GM12878 (cell line): Measurements from ENCODE around the gene TRIM13. TPM values are rescaled to one million over a fixed set of nuclear protein-coding genes. Genes with fewer than 3 reads are reported as not detected.
A peak's percentile ranks its signal among the peaks of the same experiment; 100 is the strongest.

Experiments
- E2F8 ChIP-seq: fragments of 450-650 bp; IDR thresholded peaks from 2 replicates; pipeline ENCODE4 v1.6.1; 2018; ENCODE audit warnings: mild to moderate bottlenecking, low read depth, moderate library complexity; ENCODE audit not compliant: partially characterized antibody
- EED ChIP-seq: sonication (generic); IDR thresholded peaks from 2 replicates; pipeline ENCODE4 v1.6.1; 2016; ENCODE audit warnings: antibody characterized with exemption, low read depth
- EP300 ChIP-seq, 2 experiments: fragments of 150-350 bp in 1 of 2; IDR thresholded peaks; 2 replicates each; pipeline ENCODE4 v1.6.1; 2011 to 2012; ENCODE audit warnings: low read depth in 2 of 2, low read length in 2 of 2, borderline replicate concordance in 1 of 2, improper control_type of control experiment in 1 of 2, inconsistent platforms in 1 of 2; ENCODE audit not compliant: control insufficient read depth in 1 of 2
- FOXM1 ChIP-seq: IDR thresholded peaks from 2 replicates; pipeline ENCODE4 v1.6.1; 2012; ENCODE audit warnings: low read depth, mild to moderate bottlenecking, inconsistent platforms, low read length, moderate library complexity
- IKZF1 ChIP-seq: fragments of 450-650 bp; conservative IDR thresholded peaks from 2 replicates; pipeline ENCODE4 v1.6.1; 2017; ENCODE audit warnings: antibody characterized with exemption, mild to moderate bottlenecking
- IKZF2 ChIP-seq, 2 experiments: fragments of 450-650 bp; IDR thresholded peaks; 2 replicates each; pipeline ENCODE4 v1.6.1; 2017; ENCODE audit warnings: mild to moderate bottlenecking in 2 of 2, moderate library complexity in 2 of 2
- JUNB ChIP-seq: IDR thresholded peaks from 2 replicates; pipeline ENCODE4 v1.6.1; 2016; ENCODE audit warnings: antibody characterized with exemption, mild to moderate bottlenecking
- KLF5 ChIP-seq: fragments of 450-650 bp; IDR thresholded peaks from 2 replicates; pipeline ENCODE4 v1.6.1; 2014; ENCODE audit warnings: mild to moderate bottlenecking; ENCODE audit not compliant: partially characterized antibody
- NFXL1 ChIP-seq: fragments of 450-650 bp; IDR thresholded peaks from 2 replicates; pipeline ENCODE4 v1.6.1; 2017; ENCODE audit warnings: antibody characterized with exemption, mild to moderate bottlenecking, borderline replicate concordance
- NFYA ChIP-seq: IDR thresholded peaks from 2 replicates; pipeline ENCODE4 v1.6.1; 2011; ENCODE audit warnings: low read depth, mild to moderate bottlenecking, low read length, improper control_type of control experiment, borderline replicate concordance
- NRF1 ChIP-seq: conservative IDR thresholded peaks from 2 replicates; pipeline ENCODE4 v1.6.1; 2011; ENCODE audit warnings: mild to moderate bottlenecking, low read depth, low read length, improper control_type of control experiment
- PML ChIP-seq: IDR thresholded peaks from 2 replicates; pipeline ENCODE4 v1.6.1; 2012; ENCODE audit warnings: low read length, inconsistent platforms
- POLR2A ChIP-seq: IDR thresholded peaks from 2 replicates; pipeline ENCODE4 v1.6.1; 2011; ENCODE audit warnings: low read depth, mild to moderate bottlenecking, low read length
- SREBF2 ChIP-seq: IDR thresholded peaks from 2 replicates; pipeline ENCODE4 v1.6.1; 2012; ENCODE audit warnings: mild to moderate bottlenecking, low read length
- WRNIP1 ChIP-seq: IDR thresholded peaks from 2 replicates; pipeline ENCODE4 v1.6.1; 2011; ENCODE audit warnings: low read depth, low read length, improper control_type of control experiment, borderline replicate concordance
- ZBED1 ChIP-seq: IDR thresholded peaks from 2 replicates; pipeline ENCODE4 v1.6.1; 2016; ENCODE audit warnings: borderline replicate concordance
- ZBTB40 ChIP-seq: fragments of 450-650 bp; IDR thresholded peaks from 2 replicates; pipeline ENCODE4 v1.6.1; 2016; ENCODE audit warnings: mild to moderate bottlenecking, moderate library complexity, borderline replicate concordance
- ZNF217 ChIP-seq: fragments of 450-650 bp; IDR thresholded peaks from 2 replicates; pipeline ENCODE4 v1.6.1; 2017; ENCODE audit warnings: antibody characterized with exemption, mild to moderate bottlenecking
- ZNF687 ChIP-seq: fragments of 450-650 bp; IDR thresholded peaks from 2 replicates; pipeline ENCODE4 v1.6.1; 2017; ENCODE audit warnings: mild to moderate bottlenecking, moderate library complexity
- ZZZ3 ChIP-seq: IDR thresholded peaks from 2 replicates; pipeline ENCODE4 v1.6.1; 2011; ENCODE audit warnings: low read depth; ENCODE audit not compliant: control insufficient read depth, insufficient read length
- polyA plus RNA-seq, 11 experiments: library from polyadenylated mRNA; depleted of rRNA in 4 of 11; unstranded in 6 of 11; stranded (reverse) in 5 of 11; fragments of >200 nt; fragmentation: Nextera tagmentation in 4 of 11; fragmentation: Illumina TruSeq in 1 of 11; extraction: Ambion mirVana in 4 of 11; extraction: Trizol in 1 of 11; gene quantifications; 1 replicate in 1 of 11; 2 replicates in 10 of 11; pipeline versions ENCODE4 v1.2.1 to v1.2.3, GENCODE V29; 2011 to 2016; ENCODE audit warnings: inconsistent platforms in 2 of 11, missing spikeins in 2 of 11, low read depth in 1 of 11
- total RNA-seq, 4 experiments: library from RNA; depleted of rRNA in 3 of 4; stranded (reverse); fragments of >200 nt in 3 of 4; fragmentation: Illumina TruSeq in 1 of 4; extraction: Trizol in 1 of 4; gene quantifications; 2 replicates each; pipeline versions ENCODE4 v1.2.1 to v1.2.3, GENCODE V29; 2013 to 2021

Gene TRIM13
- total and polyA plus RNA-seq, 10 of the 15 experiments (the other 5 are each of a cell fraction or from before 2014, with no cell fraction given), result 15.4 to 33.8 (median 21.0) TPM

GRCh38 chr13:49995625-49996101, 1.2 kb upstream of the TRIM13 start (continued):
- TF ChIP-seq KLF5 (no peak), EP300 (IDR thresholded peaks at IDR 0.05; ENCODE audit: borderline replicate concordance in 1 of 2, control insufficient read depth in 1 of 2, low read depth in 2 of 2, low read length in 2 of 2) (peak in 1 of 2 experiments; percentile 71; a peak in 2 of 4 replicates), IKZF2 (IDR thresholded peaks at IDR 0.05) (peak; percentile 81 to 83), ZNF687 (no peak), JUNB (peak; percentile 61), EED (peak; percentile 95), ZZZ3 (no peak), SREBF2 (no peak), E2F8 (no peak), POLR2A (no peak), NFXL1 (no peak), NRF1 (no peak), ZNF217 (0 out of 2 replicates have a peak, but pooled peaks have one; percentile 12), IKZF1 (peak; percentile 84), ZBTB40 (no peak), ZBED1 (peak; percentile 67; the same call in 1 of the 2 replicates), FOXM1 (peak; percentile 83; the same call in 1 of the 2 replicates), NFYA (no peak), PML (no peak; the same call in 1 of the 2 replicates), WRNIP1 (no peak)
